Measurements from ENCODE around the gene CRLF3.
"Not testable (repeated sequence)": the region's sequence is repeated elsewhere in the genome, so short reads cannot be mapped to it uniquely, and the experiment has no call there.

The CRLF3 gene, protein sequence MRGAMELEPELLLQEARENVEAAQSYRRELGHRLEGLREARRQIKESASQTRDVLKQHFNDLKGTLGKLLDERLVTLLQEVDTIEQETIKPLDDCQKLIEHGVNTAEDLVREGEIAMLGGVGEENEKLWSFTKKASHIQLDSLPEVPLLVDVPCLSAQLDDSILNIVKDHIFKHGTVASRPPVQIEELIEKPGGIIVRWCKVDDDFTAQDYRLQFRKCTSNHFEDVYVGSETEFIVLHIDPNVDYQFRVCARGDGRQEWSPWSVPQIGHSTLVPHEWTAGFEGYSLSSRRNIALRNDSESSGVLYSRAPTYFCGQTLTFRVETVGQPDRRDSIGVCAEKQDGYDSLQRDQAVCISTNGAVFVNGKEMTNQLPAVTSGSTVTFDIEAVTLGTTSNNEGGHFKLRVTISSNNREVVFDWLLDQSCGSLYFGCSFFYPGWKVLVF

DNA sequence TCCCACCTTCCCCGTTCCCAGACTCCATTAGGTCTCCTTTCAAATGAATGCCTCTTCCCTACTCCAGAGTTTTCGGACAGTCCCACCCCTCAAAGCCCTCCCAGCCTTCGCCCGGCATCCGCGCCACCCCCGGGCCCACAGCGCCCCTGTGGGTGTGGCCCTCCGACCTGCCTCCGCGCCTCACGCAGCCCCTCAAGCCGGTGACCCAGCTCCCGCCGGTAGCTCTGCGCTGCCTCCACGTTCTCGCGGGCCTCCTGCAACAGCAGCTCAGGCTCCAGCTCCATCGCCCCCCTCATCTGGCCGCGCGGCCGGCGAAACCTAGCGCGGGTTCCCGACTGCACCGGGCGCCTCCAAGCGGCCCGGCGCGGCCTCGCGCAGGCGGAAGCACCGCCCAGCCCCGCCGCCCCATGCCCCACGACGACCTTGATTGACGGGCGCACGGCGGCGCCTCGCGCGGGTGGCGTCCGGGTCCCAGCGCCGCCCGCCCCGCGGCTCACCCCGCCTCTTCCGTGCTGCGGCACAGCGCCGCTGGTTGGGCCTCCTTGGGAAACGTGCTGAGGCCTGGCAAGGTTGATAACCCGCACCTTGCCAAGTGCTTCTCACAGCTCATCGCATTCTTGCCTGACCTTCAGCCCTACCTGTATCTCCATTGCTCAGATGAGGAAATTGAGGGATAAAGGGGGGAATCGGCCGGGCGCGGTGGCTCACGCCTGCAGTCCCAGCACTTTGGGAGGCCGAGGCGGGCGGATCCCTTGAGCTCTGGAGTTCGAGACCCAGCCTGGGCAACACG, at the start of gene CRLF3:
Gene CRLF3, minus strand, starts transcription at position 337 of the 790 bp plus-strand sequence. Its CDS starts 41 bp downstream, at position 296.
- peak; percentile 66 to 96 (median 92) for DNase-seq
- intact Hi-C loops (cut with DNase I): no loop called here

DNA sequence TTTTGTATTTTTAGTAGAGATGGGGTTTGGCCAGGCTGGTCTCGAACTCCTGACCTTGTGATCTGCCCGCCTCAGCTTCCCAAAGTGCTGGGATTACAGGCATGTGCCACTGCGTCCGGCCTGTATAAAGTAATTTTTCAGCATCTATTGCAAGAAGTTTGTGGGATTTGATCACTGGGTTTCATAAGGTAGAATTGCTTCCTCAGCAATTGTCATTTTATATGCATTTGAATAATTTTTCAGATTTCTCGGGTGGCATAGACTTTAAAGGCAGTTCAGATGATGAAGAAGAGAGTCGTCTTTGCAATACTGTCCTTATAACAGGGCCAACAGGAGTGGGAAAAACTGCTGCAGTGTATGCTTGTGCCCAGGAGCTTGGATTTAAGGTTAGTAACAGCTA, 44.5 kb upstream of the CRLF3 start:
- intact Hi-C loops (cut with DNase I): no loop called here
- DNase-seq: no peak

DNA sequence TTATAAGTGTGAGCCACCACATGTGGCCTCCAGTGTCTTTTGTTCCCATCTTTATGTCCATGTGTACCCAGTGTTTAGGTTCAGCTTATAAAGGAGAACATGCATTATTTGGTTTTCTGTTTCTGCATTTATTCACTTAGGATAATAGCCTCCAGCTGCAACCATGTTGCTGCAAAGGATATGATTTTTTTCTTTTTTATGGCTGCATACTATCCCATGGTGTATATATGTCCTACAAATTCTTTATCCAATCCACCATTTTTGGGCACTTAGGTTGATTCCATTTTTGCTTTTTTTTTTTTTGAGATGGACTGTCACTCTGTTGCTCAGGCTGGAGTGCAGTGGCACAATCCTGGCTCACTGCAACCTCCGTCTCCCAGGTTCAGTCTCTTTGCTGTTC, 40.1 kb upstream of the CRLF3 start:
- intact Hi-C loops (cut with DNase I): no loop called here
- no peak for DNase-seq

DNA sequence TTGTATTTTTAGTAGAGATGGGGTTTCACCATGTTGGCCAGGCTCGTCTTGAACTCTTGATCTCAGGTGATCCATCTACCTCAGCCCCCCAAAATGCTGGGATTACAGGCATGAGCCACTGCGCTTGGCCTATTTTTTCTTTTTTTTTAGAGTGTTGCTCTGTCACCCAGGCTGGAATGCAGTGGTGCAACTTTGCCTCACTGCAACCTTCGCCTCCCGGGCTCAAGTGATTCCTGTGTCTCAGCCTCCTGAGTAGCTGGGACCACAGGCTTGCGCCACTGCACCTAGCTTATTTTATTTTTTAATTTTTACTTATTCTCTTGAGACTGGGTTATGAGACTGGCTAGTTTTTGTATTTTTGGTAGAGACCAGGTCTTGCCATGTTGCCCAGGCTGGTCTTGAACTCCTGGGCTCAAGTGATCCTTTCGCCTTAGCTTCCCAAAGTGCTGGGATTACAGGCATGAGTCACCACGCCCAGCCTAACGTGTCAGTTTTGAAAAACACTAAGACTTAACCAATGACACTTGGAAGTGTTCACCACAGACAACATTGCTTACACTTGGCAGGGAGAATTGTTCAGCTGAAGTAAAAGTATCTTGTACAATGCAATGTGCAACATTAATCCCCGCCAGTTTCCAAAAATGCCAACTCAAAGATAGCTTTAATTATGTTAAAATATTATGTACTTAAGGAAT, 34.2 kb upstream of the CRLF3 start:
- intact Hi-C loops (cut with DNase I): no loop called here
- no peak for DNase-seq

DNA sequence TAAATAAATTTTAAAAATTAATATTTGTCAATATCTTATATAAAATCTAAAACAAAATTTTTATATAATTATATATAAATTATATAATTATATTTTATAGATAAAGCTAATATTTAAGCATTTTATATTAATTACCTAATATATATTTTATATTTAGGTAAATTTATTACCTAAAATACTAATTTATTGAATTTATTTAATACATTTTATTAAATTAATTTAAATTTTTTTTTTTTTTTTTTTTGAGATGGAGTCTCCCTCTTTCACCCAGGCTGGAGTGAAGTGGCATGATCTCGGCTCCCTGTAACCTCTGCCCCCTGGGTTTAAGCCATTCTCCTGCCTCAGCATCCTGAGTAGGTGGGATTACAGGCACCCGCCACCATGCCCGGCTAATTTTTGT, 29.7 kb upstream of the CRLF3 start:
- DNase-seq: no peak
- intact Hi-C loops (cut with DNase I): no loop called here

DNA sequence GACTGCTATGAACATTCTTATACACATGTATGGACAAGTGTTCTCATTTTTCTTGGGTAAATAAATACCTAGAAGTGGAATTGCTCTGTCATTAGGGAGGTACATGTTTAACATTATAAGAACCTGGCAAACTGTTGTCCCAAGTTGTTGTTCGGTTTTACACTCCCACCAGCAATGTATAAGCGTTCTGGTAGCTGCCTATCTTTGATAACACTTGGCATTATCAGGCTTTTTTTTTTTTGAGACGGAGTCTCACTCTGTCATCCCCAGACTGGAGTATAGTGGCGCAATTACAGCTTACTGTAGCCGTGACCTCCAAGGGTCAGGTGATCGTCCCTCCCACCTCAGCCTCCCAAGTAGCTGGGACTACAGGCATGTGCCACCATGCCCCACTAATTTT, 23.5 kb upstream of the CRLF3 start:
- intact Hi-C loops (cut with DNase I): no loop called here
- DNase-seq: no peak

DNA sequence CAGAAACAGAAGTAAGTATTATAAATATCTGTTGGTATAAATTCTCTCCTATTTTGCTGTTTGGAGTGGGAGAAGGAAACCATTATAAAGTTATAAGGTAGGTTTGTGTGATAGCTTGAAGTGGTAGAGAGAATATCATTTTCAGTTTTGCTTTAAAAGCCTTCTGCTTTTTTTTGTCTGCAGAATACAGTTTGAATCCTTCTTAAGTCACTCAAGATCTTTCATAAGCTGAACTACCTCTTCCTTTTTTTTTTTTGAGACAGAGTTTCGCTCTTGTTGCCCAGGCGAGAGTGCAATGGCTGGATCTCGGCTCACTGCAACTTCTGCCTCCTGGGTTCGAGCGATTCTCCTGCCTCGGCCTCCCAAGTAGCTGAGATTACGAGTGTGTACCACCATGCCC, 16.3 kb upstream of the CRLF3 start:
- no peak for DNase-seq
- intact Hi-C loops (cut with DNase I): no loop called here

DNA sequence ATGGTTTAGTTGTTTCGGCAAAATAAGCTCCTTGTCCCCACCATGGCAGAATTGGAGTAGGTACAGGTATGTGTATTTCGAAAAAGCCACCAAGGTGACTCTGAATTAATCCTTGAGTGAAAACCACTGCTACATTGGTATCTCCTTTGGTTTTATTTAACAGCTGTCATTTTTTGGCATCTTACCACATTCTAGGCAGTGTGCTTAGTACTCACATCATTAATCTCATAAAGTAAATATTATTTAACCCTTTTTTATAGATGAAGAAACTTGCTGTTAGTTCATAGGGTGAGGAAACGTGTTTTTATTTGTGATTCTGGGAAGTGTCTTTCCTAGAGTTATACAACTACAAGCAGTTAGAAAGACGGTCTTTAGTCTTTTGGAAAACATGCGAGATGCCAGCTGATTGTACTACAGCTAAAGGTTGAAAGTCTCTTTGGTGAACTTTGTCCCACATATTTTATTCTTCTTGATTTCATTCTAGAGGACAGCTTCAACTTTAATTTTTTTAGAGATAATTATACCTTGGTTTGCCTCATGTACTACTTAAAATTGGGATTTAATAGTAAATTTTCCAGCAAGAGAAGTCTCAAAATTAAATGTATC, 13.8 kb upstream of the CRLF3 start:
- intact Hi-C loops (cut with DNase I): no loop called here
- DNase-seq: no peak

DNA sequence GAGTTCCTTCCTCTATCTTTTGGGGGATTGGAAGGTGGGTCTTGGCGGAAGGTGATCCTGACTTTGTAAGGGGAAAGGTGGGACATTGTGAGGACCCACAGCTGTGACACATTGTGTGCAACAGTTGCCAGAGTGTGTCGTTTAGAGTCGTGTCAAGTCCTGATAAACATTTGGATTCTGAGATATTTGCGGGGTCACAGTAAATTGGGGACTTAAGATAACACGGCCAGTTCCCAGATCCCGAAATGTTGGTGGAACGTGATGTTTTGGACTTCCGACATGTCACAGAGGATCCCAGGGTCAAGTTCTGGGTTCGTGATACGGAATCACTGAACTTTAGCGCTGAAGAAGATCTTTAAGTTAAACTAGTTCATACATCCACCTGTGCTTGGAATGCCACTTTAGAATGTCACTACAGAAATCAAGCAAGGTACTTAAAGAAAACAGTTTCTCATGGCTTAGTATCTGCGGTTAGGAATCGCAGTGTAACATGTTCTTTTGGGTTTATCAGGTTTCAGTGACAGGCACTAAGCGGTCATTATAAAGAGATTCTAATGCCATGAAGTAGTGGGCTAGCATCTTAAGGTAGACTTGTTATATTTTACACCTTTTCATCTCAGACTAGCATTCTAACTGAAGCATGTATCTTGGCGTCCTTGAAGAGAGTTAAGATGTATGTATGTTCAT, 8.1 kb upstream of the CRLF3 start:
- intact Hi-C loops (cut with DNase I): no loop called here
- no peak for DNase-seq

DNA sequence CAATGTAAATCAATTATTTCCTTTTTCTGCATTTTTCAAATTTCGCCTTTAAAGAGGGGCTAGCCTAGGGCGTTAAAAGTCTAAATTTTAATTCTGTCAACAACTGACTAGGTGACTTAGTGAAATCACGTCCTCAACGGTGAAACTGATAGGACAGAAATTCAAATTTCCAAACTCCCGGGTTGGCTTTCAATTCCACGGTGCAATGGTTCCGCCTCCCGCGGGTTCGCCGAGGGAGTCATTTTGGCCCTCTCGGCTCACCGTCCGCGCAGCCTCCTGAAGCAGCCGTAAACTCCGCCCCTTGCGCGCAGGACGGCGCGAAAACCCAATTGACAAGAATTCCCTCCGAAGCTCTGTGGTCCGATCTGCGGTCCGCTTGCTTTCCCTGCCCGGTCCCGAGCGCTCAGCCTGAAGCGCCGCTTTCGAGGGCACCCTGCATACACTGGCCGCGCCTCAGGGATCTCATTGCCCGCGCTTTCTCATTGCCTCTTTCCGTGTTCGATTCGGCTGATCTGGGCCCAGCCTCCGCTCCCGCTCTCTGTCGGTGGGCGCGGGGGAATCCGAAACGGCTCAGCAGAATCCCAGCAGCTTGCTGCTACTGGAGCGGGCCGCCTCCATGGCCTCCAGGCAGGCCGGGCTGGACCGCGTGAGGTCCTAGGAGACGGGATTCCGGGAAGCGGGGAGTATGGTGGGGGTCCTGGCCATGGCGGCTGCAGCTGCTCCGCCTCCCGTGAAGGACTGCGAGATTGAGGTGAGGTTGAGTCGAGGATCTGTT, 7.4 kb upstream of the CRLF3 start, which contains the start of gene ATAD5:
Gene ATAD5, plus strand, starts transcription at position 304 of the 775 bp plus-strand sequence. Its CDS starts 382 bp downstream, at position 686.
- peak; percentile 84 to 98 (median 94) for DNase-seq
- intact Hi-C loops (cut with DNase I): no loop called here

DNA sequence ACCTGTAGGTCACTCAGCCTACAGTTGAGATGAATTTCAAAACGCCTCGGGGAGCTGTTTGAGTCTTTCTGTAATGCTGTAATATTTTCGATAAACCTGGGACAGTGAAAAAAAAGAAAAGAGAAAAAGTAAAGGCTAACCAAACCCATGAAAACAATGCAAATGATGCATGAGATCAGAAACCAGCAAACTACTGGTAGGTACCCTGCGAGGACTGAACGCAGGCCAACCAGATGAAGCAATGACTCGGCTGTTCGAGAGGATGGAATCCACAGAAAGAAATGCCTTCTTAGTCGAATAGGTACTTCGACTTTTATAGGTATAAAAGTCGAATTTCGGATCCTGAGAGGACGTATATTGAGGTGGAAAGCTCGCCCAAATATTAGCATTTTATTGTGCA, 6.8 kb upstream of the CRLF3 start:
- intact Hi-C loops (cut with DNase I): no loop called here
- peak in 3 of 42 donors; percentile 9 to 51 (median 49) for DNase-seq

DNA sequence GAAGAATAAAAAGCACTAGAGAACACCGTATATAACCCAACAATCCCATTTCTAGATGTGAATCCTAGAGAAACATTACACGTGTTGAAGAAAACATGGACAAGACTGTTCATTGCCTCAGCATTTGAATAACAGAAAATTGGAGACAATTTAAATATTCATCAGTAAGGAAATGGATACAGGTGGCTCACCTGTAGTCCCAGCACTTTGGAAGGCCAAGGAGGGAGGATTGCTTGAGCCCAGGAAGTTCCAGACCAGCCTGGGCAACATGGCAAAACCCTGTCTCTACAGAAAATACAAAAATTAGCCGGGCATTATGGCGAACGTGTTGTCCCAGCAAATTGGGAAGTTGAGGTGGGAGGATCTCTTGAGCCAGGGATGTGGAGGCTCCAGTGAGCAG, 4.5 kb upstream of the CRLF3 start:
- intact Hi-C loops (cut with DNase I): no loop called here

DNA sequence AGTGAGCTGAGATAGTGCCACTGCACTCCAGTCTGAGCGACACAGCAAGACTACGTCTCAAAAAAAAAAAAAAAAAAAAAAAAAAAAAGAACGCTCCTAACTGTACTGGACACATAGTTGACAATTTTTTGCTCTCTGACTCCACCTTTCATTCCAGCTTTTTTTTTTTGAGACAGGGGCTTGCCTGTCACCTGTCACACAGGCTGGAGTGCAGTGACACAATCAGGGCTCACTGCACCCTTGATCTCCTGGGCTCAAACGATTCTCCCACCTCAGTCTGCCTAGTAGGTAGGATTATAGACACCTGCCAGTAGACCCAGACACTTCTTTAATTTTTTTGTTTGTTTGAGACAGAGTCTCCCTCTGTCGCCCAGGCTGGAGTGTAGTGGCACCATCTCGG, 2.6 kb upstream of the CRLF3 start:
- no peak for DNase-seq
- intact Hi-C loops (cut with DNase I): no loop called here

More for the DNA sequence above, 4.5 kb upstream of the CRLF3 start:
- DNase-seq: no peak

DNA sequence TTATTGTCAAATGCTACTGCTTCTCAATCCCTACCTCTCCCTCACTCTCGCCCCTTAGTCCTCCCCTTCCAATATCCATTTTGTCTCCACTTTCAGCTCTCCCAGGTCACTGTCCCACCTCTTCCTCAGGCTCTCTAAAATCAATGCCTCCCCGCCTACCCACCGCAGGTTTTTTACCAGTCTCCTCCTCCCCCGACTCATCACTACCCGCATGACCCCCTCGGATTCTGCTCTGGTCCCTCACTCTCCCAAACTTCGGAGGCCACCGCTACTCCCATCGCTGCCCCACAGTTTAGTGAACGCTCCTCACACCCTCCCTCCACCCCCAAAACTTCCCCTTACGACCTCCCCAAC, 513 bp downstream of the CRLF3 start:
- DNase-seq: peak in 16 of 42 donors; percentile 8 to 54 (median 22)
- intact Hi-C loops (cut with DNase I): no loop called here

DNA sequence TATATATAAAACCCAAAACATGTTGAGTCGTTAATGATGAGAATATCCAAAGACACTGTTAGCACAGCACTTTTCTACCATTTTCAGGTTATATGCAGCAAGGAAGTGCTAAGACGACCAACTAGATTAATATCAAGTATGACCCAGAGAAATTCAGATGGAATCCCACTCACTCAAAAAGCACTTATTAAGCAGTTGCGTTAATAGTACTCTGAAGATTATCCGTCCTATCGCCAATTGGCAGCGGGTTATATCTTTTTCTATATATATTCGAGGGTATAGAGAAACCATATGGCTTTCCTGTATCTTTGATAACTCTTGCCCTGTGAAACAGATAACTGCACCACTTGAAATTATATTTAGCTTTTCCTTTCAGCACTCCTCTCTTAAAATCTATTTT, 1.1 kb downstream of the CRLF3 start:
- intact Hi-C loops (cut with DNase I): no loop called here
- DNase-seq: no peak

DNA sequence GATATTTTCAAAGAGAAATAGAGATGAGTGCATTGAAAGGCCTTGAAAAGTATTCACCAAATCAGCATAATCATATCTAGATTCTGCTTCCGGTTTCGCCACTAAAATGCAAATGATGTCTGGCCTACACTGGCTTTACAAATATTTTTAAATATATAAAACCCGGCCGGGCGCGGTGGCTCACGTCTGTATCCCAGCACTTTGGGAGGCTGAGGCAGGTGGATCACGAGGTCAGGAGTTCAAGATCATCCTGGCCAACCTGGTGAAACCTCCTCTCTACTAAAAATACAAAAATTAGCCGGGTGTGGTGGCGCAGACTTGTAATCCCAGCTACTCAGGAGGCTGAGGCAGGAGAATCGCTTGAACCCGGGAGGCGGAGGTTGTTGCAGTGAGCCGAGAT, 1.6 kb downstream of the CRLF3 start:
- intact Hi-C loops (cut with DNase I): not testable (repeated sequence)
- peak in 1 of 42 donors; percentile 31 for DNase-seq

DNA sequence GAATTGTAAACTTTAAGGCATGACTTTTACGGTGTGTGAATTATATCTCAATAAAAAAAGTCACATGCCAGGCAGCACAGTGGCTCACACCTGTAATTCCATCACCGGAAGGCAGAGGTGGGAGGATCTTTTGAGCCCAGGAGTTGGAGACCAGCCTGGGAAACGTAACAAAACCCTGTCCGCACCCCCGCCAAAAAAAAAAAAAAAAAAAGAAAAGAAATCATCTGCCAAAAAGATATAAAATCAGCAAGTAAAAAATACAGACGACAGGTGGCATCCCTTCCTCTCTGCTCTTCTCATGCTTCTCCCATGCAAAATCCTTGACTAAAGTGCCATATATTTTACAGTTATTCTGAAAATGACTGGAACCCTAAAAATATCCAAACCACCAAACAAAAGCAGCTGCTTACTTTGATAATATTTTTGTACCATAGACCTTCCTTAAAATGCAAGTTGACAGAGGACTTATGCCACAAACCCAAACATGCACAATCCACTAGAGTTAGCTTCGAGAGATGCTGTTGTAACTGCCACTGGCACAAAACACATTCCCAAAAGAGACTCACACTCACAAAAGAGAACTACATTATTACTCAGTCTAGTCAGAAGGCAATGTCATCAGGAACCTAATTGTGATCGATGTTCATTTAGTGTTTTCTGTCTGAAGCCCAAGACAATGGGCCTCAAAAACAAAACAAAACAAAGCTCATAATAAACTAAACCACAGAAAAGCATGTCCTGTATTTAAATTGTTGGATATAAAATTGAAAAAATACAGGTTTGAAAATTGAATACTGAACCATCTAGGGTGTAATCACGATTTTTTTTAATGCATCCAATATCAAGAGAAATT, 2.4 kb downstream of the CRLF3 start:
- intact Hi-C loops (cut with DNase I): no loop called here
- DNase-seq: peak in 3 of 42 donors; percentile 18 to 34 (median 25)
